Peyer's patch (tissue), 4 donors: ENCODE results near the gene GNS. TPM values are rescaled to one million over a fixed set of nuclear protein-coding genes. Genes with fewer than 3 reads are reported as not detected.

Source experiments
- DNase-seq, 3 donors: peaks; one replicate each; pipeline ENCODE4 v3.0.0-alpha.2; 2017 to 2019
- H3K27ac ChIP-seq, 4 donors: fragments of 200-600 bp; sonication (generic); one replicate each; pipeline ENCODE4 v1.5.1; 2016 to 2019
- H3K27me3 ChIP-seq, 2 donors: fragments of 200-600 bp; sonication (generic); one replicate each; pipeline ENCODE4 v1.5.1; 2019
- H3K36me3 ChIP-seq, 3 donors: fragments of 200-600 bp; sonication (generic); one replicate each; pipeline ENCODE4 v1.5.1; 2016 to 2019
- H3K4me1 ChIP-seq, 4 donors: fragments of 200-600 bp; sonication (generic); one replicate each; pipeline ENCODE4 v1.5.1; 2016 to 2019
- H3K4me3 ChIP-seq, 4 donors: fragments of 200-600 bp; sonication (generic); 1 replicate in 3 of 4; 2 replicates in 1 of 4; pipeline ENCODE4 v1.5.1; 2016 to 2019; ENCODE audit warnings: mild to moderate bottlenecking in 1 of 4
- H3K9me3 ChIP-seq, 4 donors: fragments of 200-600 bp; sonication (generic); one replicate each; pipeline ENCODE4 v1.5.1; 2016 to 2019; ENCODE audit warnings: mild to moderate bottlenecking in 1 of 4
- CTCF ChIP-seq, 6 experiments: fragments of 450-650 bp in 4 of 6; fragments of 200-600 bp in 2 of 6; sonication (generic) in 1 of 6; IDR thresholded peaks; one replicate each; pipeline ENCODE4 v1.5.1; 2017 to 2019; ENCODE audit warnings: antibody characterized with exemption in 6 of 6, mild to moderate bottlenecking in 3 of 6, moderate library complexity in 1 of 6
- POLR2A ChIP-seq, 2 donors: fragments of 450-650 bp; IDR thresholded peaks; one replicate each; pipeline ENCODE4 v1.5.1; 2017; ENCODE audit warnings: antibody characterized with exemption in 2 of 2, mild to moderate bottlenecking in 2 of 2, moderate library complexity in 2 of 2
- total RNA-seq, 4 donors: library from RNA; depleted of rRNA; stranded (reverse); fragments of >200 nt; gene quantifications; one replicate each; pipeline ENCODE4 v1.1.0, GENCODE V29; 2016

Gene GNS
- total RNA-seq, 4 donors from 2014 or later: 19.8 to 146 (median 102) TPM

- TF ChIP-seq POLR2A (IDR thresholded peaks at IDR 0.05) (no peak), CTCF (IDR thresholded peaks at IDR 0.05) (no peak)
- Histone ChIP-seq H3K9me3 (no peaks in the 10 kb centered on the region), H3K4me3 (no peak overlapping the region), H3K4me1 (no peaks in the 10 kb centered on the region), H3K27ac (no peak overlapping the region), H3K27me3 (no peaks in the 10 kb centered on the region), H3K36me3 (peaks cover 0 to 76% (median 0%) of the 10 kb centered on the region in 3 donors)
- no peak for DNase-seq
Observed at GRCh38 chr12:64735442-64735841, 23.8 kb downstream of the GNS start.

GRCh38 chr12:64733857-64734256 is 25.3 kb downstream of the GNS start:
- H3K36me3 ChIP-seq: peaks cover 0 to 62% (median 0%) of the 10 kb centered on the region in 3 donors
- no peak for TF ChIP-seq POLR2A (IDR thresholded peaks at IDR 0.05)
- H3K27ac ChIP-seq: no peak overlapping the region
- H3K9me3 ChIP-seq: no peaks in the 10 kb centered on the region
- H3K27me3 ChIP-seq: no peaks in the 10 kb centered on the region
- H3K4me1 ChIP-seq: no peaks in the 10 kb centered on the region
- H3K4me3 ChIP-seq: no peak overlapping the region
- DNase-seq: no peak

- TF ChIP-seq POLR2A (IDR thresholded peaks at IDR 0.05) (no peak), CTCF (IDR thresholded peaks at IDR 0.05) (no peak)
Observed at GRCh38 chr12:64731683-64732082, 27.5 kb downstream of the GNS start.

GRCh38 chr12:64730588-64730969 is 28.6 kb downstream of the GNS start:
- H3K4me1 ChIP-seq: no peaks in the 10 kb centered on the region
- DNase-seq: no peak
- H3K9me3 ChIP-seq: no peaks in the 10 kb centered on the region
- peaks cover 0 to 54% (median 0%) of the 10 kb centered on the region in 3 donors for H3K36me3 ChIP-seq
- no peaks in the 10 kb centered on the region for H3K27me3 ChIP-seq
- peak overlapping the region in 2 of 4 donors; percentile 16 to 29 for H3K27ac ChIP-seq
- TF ChIP-seq CTCF (IDR thresholded peaks at IDR 0.05) (no peak), POLR2A (IDR thresholded peaks at IDR 0.05) (no peak)
- H3K4me3 ChIP-seq: no peak overlapping the region

More at GRCh38 chr12:64731683-64732082, 27.5 kb downstream of the GNS start:
- no peaks in the 10 kb centered on the region for H3K4me1 ChIP-seq
- DNase-seq: no peak
- no peak overlapping the region for H3K27ac ChIP-seq
- peaks cover 0 to 65% (median 0%) of the 10 kb centered on the region in 3 donors for H3K36me3 ChIP-seq
- H3K27me3 ChIP-seq: no peaks in the 10 kb centered on the region
- no peak overlapping the region for H3K4me3 ChIP-seq
- H3K9me3 ChIP-seq: no peaks in the 10 kb centered on the region

GRCh38 chr12:64729909-64730587 is 29.2 kb downstream of the GNS start:
- H3K27me3 ChIP-seq: no peaks in the 10 kb centered on the region
- no peak overlapping the region for H3K4me3 ChIP-seq
- DNase-seq: no peak
- H3K9me3 ChIP-seq: no peaks in the 10 kb centered on the region
- TF ChIP-seq POLR2A (IDR thresholded peaks at IDR 0.05): no peak
- no peak for TF ChIP-seq CTCF (IDR thresholded peaks at IDR 0.05)
- no peaks in the 10 kb centered on the region for H3K4me1 ChIP-seq
- H3K27ac ChIP-seq: peak overlapping the region in 2 of 4 donors; percentile 16 to 29
- peaks cover 0 to 50% (median 0%) of the 10 kb centered on the region in 3 donors for H3K36me3 ChIP-seq

GRCh38 chr12:64724201-64724745 is 34.9 kb downstream of the GNS start:
- Histone ChIP-seq H3K4me3 (no peak overlapping the region), H3K36me3 (peaks cover 0 to 72% (median 2%) of the 10 kb centered on the region in 3 donors), H3K9me3 (no peaks in the 10 kb centered on the region), H3K27ac (no peak overlapping the region), H3K27me3 (no peaks in the 10 kb centered on the region), H3K4me1 (no peaks in the 10 kb centered on the region)
- no peak for DNase-seq
- TF ChIP-seq CTCF (IDR thresholded peaks at IDR 0.05) (no peak), POLR2A (IDR thresholded peaks at IDR 0.05) (no peak)
